HG03159 (cell line): ENCODE data around the gene SLC49A3.
"Not testable (repeated sequence)": the region's sequence is repeated elsewhere in the genome, so short reads cannot be mapped to it uniquely, and the experiment has no call there.

Experiments used
- ATAC-seq: cut with Tn5 transposase; IDR thresholded peaks from one replicate; pipeline ENCODE4 v1.9.1; 2021; ENCODE audit warnings: mild to moderate bottlenecking, moderate library complexity; ENCODE audit not compliant: unreplicated experiment

Gene SLC49A3

GRCh38 chr4:635066-635835 is 53.7 kb downstream of the SLC49A3 start:
- not testable (repeated sequence) for ATAC-seq

GRCh38 chr4:634599-634985 is 54.4 kb downstream of the SLC49A3 start:
- ATAC-seq: no peak

GRCh38 chr4:633976-634598 is 54.9 kb downstream of the SLC49A3 start:
- ATAC-seq: no peak

- ATAC-seq: no peak
Observed at GRCh38 chr4:633406-633805, 55.5 kb downstream of the SLC49A3 start.

GRCh38 chr4:632926-633325 is 56.0 kb downstream of the SLC49A3 start:
- no peak for ATAC-seq

GRCh38 chr4:632196-632790 is 56.7 kb downstream of the SLC49A3 start:
- no peak for ATAC-seq
